DMS53 treated with DMSO at 0.1 percent for 48 hours (cell line): ENCODE results near the gene SYNDIG1.

Experiments used
- DNase-seq: peaks from one replicate; lab custom pipeline; 2025; ENCODE audit not compliant: unreplicated experiment; lab: John Stamatoyannopoulos, UW

The SYNDIG1 gene

DNA sequence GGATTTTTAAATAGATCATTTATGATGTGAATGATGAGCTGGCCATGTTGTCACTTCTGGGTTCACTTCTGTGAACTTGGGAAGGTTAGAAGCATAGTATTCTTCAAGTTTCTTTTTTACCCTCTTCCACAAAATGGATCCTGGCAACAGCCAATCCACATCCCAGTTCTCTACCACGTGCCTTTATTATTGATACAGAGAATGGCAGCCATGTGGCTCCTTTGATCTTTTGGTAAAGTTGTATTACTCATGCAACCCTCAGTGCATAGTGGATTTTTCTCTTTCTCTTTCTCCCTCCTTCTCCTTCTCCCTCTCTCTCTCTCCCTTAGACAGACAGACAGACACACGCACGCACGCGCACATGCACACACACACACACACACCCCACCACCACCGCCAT lies 50.0 kb downstream of the SYNDIG1 start:
- no peak for DNase-seq

DNA sequence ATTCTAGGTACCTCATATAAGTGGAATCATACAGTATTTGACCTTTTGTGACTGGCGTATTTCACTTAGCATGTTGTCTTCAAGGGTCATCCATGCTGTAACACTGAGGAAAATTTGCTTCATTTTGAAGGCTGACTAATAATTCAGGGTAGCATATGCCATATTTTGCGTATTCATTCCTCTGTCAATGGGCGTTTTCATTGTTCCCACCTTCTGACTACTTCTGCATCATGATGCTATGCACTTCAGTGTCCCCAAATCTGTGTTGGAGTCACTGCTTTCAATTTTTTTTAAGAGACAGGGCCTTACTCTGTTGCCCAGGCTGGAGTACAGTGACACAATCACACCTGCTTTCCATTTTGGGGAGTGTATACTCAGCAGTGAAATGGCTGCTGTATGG lies 51.6 kb downstream of the SYNDIG1 start:
- no peak for DNase-seq

DNA sequence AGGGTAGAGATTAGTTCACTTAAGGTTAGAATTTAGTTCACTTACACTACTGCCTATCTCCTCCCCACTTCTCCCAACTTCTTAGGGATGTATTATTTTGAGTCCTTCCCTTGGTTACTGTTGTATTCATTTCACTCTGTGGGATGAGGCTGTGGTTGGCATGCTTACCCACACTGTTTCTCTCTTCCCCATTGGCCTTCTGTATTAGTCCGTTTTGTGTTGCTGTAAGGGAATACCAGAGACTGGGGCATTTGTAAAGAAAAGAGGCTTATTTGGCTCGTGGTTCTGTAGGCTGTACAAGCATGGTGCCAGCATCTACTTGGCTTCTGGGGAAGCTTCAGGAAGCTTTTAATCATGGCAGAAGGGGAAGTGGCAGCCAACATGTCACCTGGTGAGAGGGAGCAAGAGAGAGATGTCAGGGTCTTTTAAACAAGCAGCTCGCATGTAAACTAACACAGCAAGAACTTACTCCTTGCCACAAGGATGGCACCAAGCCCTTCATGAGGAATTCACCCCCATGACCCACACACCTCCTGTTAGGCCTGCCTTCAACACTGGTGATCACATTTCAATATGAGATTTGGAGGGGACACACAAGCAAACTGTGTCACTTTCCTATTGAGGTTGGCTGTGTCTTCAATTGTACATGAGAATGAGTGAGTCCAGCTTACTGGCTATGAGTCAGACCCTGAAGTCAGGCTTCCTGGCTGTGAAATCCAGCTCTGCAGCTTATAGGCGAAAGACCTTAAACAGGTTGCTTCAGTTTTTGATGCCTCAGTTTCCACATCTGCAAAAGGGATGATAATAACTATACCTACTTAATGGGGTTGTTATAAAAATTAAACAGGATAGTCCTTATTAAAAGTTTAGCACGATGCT lies 53.3 kb downstream of the SYNDIG1 start:
- no peak for DNase-seq

DNA sequence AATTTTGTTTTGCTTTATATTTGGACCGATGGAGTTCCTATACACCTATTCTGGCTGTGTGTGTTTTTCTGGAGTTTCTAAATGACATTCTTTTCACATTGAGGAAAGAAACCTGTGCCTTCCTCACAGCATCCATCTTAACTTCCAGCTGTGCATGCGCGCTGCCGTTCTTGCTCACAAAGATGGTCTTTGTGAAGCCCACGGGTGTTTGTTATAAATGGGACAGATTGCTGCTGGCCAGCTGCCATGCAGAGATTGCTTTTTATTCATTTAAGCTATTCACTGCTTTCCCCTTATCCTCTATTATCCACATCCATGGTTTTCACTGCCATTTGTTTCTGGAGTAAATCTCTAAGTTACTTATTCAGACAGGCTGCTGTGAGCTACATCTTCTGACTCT lies 54.2 kb downstream of the SYNDIG1 start:
- no peak for DNase-seq

DNA sequence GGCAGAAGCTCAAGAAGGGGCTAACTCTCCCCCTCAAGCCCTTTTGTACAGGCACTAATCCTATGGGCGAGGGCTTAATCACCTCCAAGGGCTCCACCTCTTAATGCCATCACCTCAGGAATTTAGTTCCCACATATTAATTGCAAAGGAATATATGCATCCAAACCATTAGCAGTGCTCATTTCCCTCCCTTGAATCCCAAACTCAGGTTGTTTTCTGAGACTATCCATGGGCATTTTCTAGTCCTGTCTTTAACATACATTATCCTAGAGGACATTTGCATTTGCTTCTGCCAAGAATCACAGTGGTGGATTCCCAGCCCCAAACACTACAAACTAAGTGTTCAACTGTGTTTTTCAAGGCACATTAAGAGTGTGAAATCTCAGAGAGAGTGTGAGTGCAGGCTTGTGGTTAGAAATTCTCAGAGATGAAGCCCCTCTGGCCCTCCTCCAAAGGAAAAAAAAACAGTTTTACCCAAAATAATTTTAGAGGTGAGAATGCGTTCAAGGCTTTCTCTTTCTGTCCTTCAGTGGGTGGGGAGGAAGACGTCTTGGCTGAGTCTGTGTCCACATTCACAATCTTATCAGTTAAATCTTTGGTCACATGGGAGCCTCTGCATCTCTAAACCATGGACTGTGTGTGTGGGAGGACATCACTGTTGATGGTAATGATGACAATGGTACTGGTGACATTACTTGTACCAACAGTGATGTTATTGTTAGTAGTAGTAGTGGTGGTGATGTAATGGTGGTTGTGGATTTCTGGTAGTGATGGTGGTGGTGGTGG lies 59.3 kb downstream of the SYNDIG1 start:
- DNase-seq = no peak

DNA sequence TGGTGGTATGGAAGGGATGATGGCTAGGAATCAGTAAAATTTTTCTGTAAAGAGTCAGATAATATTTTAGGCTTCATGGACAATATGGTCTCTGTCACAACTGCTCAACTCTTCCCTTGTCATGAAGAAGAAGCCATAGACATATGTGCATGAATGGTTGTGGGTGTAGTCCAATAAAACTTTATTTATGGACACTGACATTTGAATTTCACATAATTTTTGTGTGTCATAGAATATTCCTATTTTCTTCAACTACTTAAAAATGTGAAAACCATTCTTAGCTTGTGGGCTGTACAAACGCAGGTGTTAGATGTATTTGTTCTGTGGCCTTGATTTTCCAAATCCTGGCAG lies 59.9 kb downstream of the SYNDIG1 start:
- DNase-seq = no peak

DNA sequence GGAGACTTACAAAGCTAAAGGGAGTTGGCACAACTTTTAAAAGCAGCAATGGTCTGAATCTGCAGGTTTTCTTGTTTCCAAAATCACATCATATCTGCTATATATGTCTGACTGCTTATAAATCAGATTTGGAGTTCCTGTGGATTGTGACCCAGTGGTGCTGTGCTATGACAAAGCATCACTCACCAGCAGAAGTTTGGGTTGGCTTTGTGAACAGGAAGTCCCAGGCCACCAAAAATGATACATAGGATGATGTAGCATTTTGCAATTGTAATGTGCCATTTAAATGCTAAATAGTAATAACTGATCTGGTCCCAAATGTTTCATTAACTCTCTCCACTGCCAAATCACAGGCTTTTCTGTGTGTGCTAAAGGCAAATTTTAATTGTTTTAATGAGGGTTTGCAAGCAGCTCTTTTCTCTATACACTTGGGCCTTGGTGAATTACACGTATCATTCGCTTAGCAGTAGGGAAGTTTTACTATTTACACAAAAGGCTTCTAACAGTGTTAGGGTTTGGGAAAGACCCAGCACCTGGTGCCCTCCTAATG lies 60.8 kb downstream of the SYNDIG1 start:
- DNase-seq = no peak

DNA sequence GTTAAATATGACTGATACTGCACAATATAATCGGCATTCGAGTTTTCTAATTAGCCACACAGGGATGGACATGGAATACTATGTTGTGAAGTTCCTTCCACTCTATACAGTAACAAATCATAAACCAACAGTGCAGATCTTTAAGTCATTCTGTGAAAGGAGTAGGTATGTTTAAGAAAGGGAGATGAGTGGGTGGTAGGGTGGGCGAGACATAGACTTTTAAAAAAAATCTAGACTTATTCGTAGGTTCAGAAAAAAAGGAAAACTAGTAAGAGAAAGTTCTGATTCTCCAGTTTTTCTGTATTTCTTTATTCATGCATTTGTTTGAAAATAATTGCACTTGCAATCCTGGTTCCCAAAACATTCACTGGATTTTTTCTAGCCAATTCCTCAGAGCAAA lies 61.8 kb downstream of the SYNDIG1 start:
- DNase-seq = no peak

DNA sequence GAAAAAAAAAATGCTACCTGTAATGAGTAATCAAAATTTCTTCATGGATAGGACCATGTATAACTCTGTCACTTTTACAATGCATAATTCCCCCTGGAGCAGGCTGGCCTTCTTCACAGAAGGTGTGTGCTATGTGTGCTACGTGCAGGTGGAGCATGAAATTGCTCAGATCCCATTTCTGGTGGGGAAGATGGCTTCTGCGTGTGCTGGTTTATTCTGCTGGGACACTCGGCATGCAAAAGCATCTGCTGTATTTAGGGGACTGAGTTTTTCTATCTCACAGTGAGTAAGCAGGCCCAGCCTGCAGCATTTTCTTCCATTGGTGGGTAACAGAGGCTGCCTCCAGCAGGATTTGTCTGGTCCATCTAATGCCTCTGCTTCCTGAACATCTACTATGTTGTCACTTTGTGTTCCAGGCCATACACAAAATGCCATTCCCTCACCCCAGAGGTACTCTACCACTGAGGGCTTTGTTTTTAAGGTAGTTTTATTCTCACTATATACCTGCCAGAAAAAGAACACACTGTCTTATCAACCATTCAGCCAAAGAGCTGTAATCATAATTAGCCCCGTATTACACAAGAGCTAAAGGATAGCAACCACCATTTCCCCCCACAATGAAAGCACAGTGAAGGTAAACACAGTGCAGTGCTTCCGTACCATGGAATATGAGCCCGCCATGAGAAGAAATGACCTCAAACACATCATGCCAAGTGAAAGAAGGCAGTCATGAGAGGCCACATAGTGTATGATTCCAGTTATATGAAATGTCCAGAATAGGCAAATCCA lies 62.4 kb downstream of the SYNDIG1 start:
- DNase-seq = no peak

DNA sequence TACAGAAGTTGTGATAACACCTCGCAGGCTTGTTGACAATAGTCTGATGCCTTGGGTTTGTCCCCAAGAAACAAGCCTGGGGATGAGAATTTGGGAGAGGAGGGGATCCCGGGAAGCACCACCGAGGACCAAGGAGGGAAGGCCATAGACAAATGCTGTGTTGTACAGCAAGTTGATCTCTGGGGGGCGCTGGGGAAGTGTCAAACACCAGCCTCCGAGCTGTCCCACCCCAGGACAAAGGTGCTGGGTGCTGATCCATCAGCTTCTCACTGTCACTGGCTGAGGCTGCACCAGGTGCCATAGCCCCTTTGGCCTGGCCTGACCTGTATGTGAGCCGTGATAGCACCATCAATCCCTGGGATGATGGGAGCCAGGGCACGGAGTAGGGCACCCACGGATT lies 64.0 kb downstream of the SYNDIG1 start:
- no peak for DNase-seq

DNA sequence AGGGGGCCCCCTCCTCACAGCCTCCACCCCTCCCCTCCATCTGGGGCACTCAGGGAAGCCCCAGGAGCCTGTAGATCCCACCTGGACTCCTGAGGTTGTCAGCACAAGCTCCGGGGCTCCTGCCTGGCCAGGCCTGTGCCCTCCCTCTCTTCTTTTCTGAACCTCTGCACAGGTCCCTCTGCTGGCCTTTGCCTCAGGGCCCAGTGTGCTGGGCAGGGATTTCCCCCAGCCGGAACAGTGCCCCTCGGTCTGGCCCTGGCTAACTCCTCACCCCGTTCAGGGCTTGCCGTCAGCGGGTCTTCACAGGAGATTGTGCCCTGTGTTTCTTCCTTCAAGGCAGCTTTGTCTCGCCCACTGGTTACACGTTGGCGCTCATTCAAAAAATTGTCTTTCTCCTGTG lies 64.9 kb downstream of the SYNDIG1 start:
- no peak for DNase-seq

DNA sequence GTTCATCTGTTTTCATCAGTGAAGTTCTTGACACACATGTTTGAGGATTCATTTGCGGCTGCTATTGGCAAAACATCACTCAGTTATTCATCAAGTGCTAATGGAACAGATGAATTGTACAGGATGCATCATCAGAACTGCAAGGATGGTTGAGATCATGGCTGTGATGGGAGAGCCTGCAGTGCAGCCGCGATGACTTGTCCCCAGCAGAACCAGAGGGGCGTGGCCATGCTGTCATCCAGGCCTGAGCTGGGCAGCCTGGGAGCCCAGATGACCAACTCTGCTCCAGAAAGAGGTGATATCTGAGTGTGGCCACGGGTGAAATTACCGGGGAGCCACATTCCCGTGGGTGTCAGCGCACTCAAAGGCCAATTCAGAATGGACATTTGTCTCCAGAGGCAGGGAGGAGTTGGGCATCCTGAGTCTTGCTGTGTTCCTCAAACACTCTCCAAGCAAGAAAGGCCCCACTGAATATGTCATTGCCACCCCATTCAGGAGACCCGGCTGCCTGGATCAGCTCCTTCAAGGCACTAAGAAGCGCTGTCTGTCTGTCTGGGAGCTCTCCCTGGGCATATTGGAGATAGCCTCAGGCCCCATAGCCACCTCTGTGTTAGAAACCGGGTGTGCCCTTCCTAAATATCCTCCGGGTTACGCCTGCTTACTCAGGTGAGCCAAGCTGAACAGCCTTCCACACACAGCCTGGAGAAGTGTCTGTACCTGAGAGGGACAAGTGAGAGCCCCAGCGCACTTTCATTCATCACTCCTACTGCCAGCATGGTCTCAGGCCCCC lies 66.7 kb downstream of the SYNDIG1 start:
- DNase-seq = no peak

DNA sequence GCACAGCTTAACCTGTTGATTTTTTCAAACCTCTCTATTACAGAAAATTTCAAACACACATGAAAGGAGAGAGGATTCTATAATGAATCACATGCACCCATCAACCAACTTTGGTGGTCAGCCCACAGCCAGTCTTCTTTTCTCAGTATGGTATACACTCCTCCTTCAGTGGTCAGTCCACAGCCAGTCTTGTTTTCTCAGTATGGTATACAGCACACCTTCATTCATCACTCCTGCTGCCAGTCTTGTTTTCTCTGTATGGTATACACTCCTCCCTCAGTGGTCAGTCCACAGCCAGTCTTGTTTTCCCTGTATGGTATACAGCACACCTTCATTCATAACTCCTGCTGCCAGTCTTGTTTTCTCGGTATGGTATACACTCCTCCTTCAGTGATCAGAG lies 67.8 kb downstream of the SYNDIG1 start:
- DNase-seq = no peak

DNA sequence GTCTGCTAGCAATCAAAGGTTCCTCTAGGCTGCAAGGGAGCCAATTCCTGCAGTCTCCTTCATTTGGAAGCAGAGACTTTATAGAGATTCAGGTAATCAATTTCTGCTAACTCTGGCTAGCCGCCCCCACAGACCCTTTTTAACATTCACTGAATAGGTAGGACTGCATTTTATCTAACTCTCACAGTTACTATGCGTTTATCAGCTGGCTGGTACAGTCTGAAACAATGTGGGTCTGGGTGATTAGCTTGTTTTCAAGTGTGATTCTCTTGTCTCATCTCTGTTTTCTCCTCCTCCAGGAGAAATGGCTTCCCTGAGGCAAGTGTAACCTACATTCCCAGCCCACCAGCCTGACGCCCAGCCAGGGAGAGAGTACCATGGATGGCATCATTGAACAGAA lies 73.3 kb downstream of the SYNDIG1 start:
- DNase-seq = no peak

DNA sequence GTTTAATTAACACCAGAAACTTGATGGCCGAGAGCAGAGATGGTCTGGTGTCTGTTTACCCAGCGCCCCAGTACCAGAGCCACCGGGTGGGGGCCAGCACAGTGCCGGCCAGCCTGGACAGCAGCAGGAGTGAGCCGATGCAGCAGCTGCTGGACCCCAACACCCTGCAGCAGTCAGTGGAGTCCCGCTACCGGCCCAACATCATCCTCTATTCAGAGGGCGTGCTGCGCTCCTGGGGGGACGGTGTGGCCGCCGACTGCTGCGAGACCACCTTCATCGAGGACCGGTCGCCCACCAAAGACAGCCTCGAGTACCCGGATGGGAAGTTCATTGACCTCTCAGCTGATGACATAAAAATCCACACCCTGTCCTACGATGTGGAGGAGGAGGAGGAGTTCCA lies 73.7 kb downstream of the SYNDIG1 start:
- DNase-seq = no peak

DNA sequence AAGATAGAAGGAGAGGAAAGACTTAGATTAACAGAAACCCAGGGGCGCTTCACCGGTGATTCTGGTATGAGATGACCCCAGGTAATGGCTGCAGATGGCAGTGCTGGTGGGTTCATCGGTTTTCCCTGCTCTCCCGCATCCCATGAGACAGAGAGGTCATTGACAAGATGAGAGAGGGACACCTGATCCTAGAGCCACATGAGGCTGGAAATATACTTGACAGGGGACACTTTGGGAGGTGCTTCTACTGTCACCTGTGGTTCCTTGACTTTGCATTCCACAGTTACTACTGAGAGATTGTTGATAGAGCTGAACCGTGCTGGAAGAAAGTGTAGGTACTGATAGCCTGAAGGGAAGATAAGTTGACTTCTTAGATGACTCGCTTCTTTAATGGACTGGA lies 74.3 kb downstream of the SYNDIG1 start:
- no peak for DNase-seq

DNA sequence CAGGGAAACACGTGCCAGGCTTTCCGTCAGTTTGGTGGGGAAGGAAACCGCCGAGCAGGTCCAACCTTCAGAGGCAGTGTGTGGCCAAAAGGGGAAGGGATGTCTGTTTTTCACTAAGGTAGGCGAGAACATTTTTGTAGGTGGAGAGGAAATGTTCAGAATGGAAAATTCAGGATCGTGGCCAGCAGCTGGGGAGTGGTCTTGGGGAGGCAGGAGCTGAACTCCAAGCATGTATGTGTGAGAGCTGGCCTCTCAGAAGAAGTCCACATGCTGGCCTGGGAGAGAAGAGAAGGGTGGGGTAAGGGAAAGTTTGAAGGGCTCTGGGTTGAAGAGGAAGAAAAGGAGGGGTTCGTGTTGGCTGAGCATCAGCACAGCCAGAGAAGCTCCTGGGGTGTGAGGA lies 74.9 kb downstream of the SYNDIG1 start:
- no peak for DNase-seq

DNA sequence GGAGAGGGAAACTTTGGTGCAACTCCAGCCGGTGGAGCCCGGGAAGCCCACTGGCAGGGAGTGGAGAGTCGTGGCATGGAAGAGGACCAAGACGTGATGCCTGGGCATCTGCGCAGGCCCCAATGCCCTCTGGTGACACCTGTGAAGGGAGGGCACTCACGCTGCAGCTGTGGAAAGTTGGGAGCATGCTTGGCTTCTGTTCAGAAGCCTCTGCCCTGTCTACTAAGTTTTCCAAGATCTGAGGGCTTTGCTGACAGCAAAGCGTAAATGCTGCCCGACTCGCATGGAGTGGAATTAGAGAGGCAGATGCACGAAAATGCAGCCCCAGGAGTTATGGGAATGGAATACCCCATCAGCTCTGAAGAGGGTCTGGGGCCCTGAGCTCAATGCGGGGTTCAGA lies 75.7 kb downstream of the SYNDIG1 start:
- DNase-seq = no peak

DNA sequence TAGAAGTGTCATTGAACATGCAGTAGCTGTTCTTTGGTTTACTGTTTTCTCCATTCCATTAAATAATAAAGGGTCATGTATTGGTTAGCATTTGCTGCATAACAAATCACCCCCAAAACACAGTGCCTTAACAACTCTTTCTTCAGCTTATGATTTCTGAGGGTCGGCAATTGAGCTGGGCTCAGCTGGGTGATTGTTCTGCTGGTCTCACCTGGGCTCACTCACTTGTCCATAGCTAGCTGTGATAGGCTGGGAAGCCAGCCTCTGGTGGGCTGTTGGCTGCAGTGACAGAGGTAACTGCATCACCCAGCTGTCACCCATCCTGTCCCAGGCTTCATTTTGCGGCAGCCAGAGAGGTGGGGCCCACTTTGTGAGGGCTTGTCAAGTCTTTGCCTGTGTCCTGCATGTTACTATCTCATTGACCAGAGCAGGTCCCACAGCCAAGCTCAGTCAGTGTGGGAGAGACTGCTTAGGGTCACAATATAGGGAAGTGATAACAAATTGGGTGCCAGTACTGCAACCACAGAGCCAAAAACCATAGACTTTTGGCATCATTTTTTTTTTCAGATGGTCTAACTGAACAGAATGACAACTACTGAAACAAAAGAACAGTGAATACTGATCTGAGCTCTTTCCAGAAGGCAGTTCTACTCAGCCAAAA lies 76.9 kb downstream of the SYNDIG1 start:
- no peak for DNase-seq

DNA sequence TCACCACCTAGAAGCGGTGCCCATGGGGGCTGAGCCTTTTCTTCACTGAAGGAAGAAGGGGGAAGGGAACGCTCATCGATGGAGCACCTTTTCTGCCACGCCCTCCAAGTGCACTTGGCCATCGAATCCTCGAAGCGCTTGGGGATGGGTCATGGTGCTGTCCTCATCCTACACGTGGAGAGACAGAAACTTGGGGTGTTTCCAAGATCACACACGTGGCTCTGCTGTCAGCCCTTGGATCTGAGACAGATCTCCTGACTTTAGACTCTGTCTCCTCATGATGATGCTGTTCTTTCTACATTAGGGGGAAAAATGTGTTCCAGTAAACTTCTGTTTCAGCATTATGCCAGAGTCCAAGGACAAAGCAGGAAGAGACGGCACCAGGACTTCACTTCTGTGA lies 78.5 kb downstream of the SYNDIG1 start:
- no peak for DNase-seq
